ENCODE results near the gene CDKN1B.

- TF ChIP-seq POLR2A (IDR thresholded peaks at IDR 0.05) (no peak), CTCF (IDR thresholded peaks at IDR 0.05) (no peak)
Measured at GRCh38 chr12:12716151-12716792, 896 bp upstream of the CDKN1B start.

All from right lobe of liver (tissue), 4 donors.